SJSA1 (cell line): ENCODE data around the gene B4GAT1. TPM values are rescaled to one million over a fixed set of nuclear protein-coding genes. Genes with fewer than 3 reads are reported as not detected.
"Not testable (repeated sequence)": the region's sequence is repeated elsewhere in the genome, so short reads cannot be mapped to it uniquely, and the experiment has no call there.

Experiments
- DNase-seq, 2 experiments: peaks; one replicate each; pipeline ENCODE4 v3.0.0-alpha.2; 2015 to 2020; ENCODE audit warnings: low spot score in 2 of 2, low read depth in 1 of 2
- H3K27ac ChIP-seq: fragments of 250-450 bp; sonication (Bioruptor Pico); 2 replicates; pipeline ENCODE4 v1.5.1; 2020; ENCODE audit warnings: mild to moderate bottlenecking, moderate library complexity
- H3K27me3 ChIP-seq: fragments of 250-450 bp; sonication (Bioruptor Pico); replicated peaks from 2 replicates; pipeline ENCODE4 v1.5.1; 2020; ENCODE audit warnings: mild to moderate bottlenecking, moderate library complexity
- H3K36me3 ChIP-seq: fragments of 250-450 bp; sonication (Bioruptor Pico); 2 replicates; pipeline ENCODE4 v1.5.1; 2020; ENCODE audit warnings: mild to moderate bottlenecking
- H3K4me1 ChIP-seq: fragments of 250-450 bp; sonication (Bioruptor Pico); replicated peaks from 2 replicates; pipeline ENCODE4 v1.6.1; 2021; ENCODE audit warnings: mild to moderate bottlenecking
- H3K4me3 ChIP-seq: fragments of 250-450 bp; sonication (Bioruptor Pico); 2 replicates; pipeline ENCODE4 v1.5.1; 2020; ENCODE audit warnings: mild to moderate bottlenecking
- H3K9me3 ChIP-seq: fragments of 250-450 bp; sonication (Bioruptor Pico); replicated peaks from 2 replicates; pipeline ENCODE4 v1.5.1; 2020; ENCODE audit warnings: mild to moderate bottlenecking
- total RNA-seq: library from RNA; depleted of rRNA; stranded (reverse); fragments of >200 nt; shearing (Covaris generic); gene quantifications from 2 replicates; pipeline ENCODE4 v1.2.3, GENCODE V29; 2014; rRNA removed

The B4GAT1 gene
- total RNA-seq: 44.1 and 46.5 TPM in 2 replicates

- H3K36me3 ChIP-seq: peaks cover 15% of the 10 kb centered on the region
- H3K27me3 ChIP-seq: no peaks in the 10 kb centered on the region
- H3K27ac ChIP-seq: no peak within 1 kb of the TSS; the same call in 1 of the 2 replicates
- H3K4me3 ChIP-seq: peak within 1 kb of the TSS; percentile 76
- peak; percentile 98 to 99 for DNase-seq
- peaks cover 38% of the 10 kb centered on the region for H3K4me1 ChIP-seq
- no peaks in the 10 kb centered on the region; the same call in 1 of the 2 replicates for H3K9me3 ChIP-seq
Measured at GRCh38 chr11:66347425-66348276, at the start of gene B4GAT1. Gene B4GAT1, minus strand, starts transcription at chr11:66347629. Its CDS starts 84 bp downstream, at chr11:66347545.

- no peak overlapping the region for H3K4me3 ChIP-seq
- peaks cover 41% of the 10 kb centered on the region for H3K27me3 ChIP-seq
- no peak for DNase-seq
- no peak overlapping the region for H3K27ac ChIP-seq
- H3K4me1 ChIP-seq: no peaks in the 10 kb centered on the region
- no peaks in the 10 kb centered on the region for H3K9me3 ChIP-seq
- H3K36me3 ChIP-seq: no peaks in the 10 kb centered on the region
Measured at GRCh38 chr11:66393954-66394353, 46.5 kb upstream of the B4GAT1 start.

- Histone ChIP-seq H3K9me3 (no peaks in the 10 kb centered on the region), H3K27ac (no peak overlapping the region), H3K27me3 (peaks cover 36% of the 10 kb centered on the region), H3K4me3 (no peak overlapping the region), H3K36me3 (no peaks in the 10 kb centered on the region), H3K4me1 (peaks cover 2% of the 10 kb centered on the region)
- DNase-seq: no peak
Measured at GRCh38 chr11:66391322-66391721, 43.9 kb upstream of the B4GAT1 start.

GRCh38 chr11:66388780-66389386 lies 41.5 kb upstream of the B4GAT1 start:
- H3K4me3 ChIP-seq: no peak overlapping the region

GRCh38 chr11:66386171-66387069 lies 39.0 kb upstream of the B4GAT1 start:
- Histone ChIP-seq H3K27ac (no peak overlapping the region), H3K36me3 (no peaks in the 10 kb centered on the region), H3K4me3 (no peak overlapping the region), H3K9me3 (no peaks in the 10 kb centered on the region), H3K4me1 (peaks cover 5% of the 10 kb centered on the region), H3K27me3 (peaks cover 28% of the 10 kb centered on the region)
- peak; percentile 91 to 92 for DNase-seq

More at GRCh38 chr11:66388780-66389386, 41.5 kb upstream of the B4GAT1 start:
- peak; percentile 74 to 87 for DNase-seq
- Histone ChIP-seq H3K27ac (no peak overlapping the region), H3K4me1 (peaks cover 5% of the 10 kb centered on the region), H3K9me3 (no peaks in the 10 kb centered on the region), H3K27me3 (peaks cover 28% of the 10 kb centered on the region), H3K36me3 (no peaks in the 10 kb centered on the region)

GRCh38 chr11:66384316-66384715 lies 36.9 kb upstream of the B4GAT1 start:
- H3K36me3 ChIP-seq, H3K4me3 ChIP-seq, H3K4me1 ChIP-seq, DNase-seq, H3K9me3 ChIP-seq, H3K27ac ChIP-seq: not testable (repeated sequence)
- peaks cover 22% of the 10 kb centered on the region for H3K27me3 ChIP-seq

- H3K27ac ChIP-seq, H3K4me1 ChIP-seq, H3K4me3 ChIP-seq, H3K9me3 ChIP-seq, DNase-seq, H3K36me3 ChIP-seq: not testable (repeated sequence)
- H3K27me3 ChIP-seq: peaks cover 36% of the 10 kb centered on the region
Measured at GRCh38 chr11:66380264-66380663, 32.8 kb upstream of the B4GAT1 start.

GRCh38 chr11:66373690-66374287 lies 26.4 kb upstream of the B4GAT1 start:
- not testable (repeated sequence) for H3K36me3 ChIP-seq, DNase-seq, H3K9me3 ChIP-seq, H3K4me3 ChIP-seq, H3K27ac ChIP-seq
- peaks cover 76% of the 10 kb centered on the region for H3K27me3 ChIP-seq
- peaks cover 17% of the 10 kb centered on the region for H3K4me1 ChIP-seq

GRCh38 chr11:66373265-66373664 lies 25.8 kb upstream of the B4GAT1 start:
- H3K27ac ChIP-seq: no peak overlapping the region
- H3K4me1 ChIP-seq: peaks cover 17% of the 10 kb centered on the region
- H3K9me3 ChIP-seq: no peaks in the 10 kb centered on the region
- peaks cover 76% of the 10 kb centered on the region for H3K27me3 ChIP-seq
- no peaks in the 10 kb centered on the region for H3K36me3 ChIP-seq
- no peak overlapping the region for H3K4me3 ChIP-seq
- DNase-seq: no peak

GRCh38 chr11:66371627-66372415 lies 24.4 kb upstream of the B4GAT1 start, which contains the start of gene SLC29A2:
Gene SLC29A2, minus strand, starts transcription at chr11:66371760. Its CDS starts 169 bp downstream, at chr11:66371591.
- Histone ChIP-seq H3K36me3 (no peaks in the 10 kb centered on the region), H3K4me1 (peaks cover 17% of the 10 kb centered on the region)
- peak in 1 of 2 experiments; percentile 49 for DNase-seq

GRCh38 chr11:66369073-66369894 lies 21.9 kb upstream of the B4GAT1 start:
- Histone ChIP-seq H3K4me3 (no peak overlapping the region), H3K27me3 (peaks cover 69% of the 10 kb centered on the region), H3K9me3 (no peaks in the 10 kb centered on the region), H3K27ac (no peak overlapping the region), H3K36me3 (no peaks in the 10 kb centered on the region), H3K4me1 (peaks cover 17% of the 10 kb centered on the region)
- DNase-seq: no peak

More at GRCh38 chr11:66371627-66372415, 24.4 kb upstream of the B4GAT1 start, which contains the start of gene SLC29A2:
- Histone ChIP-seq H3K27me3 (peaks cover 75% of the 10 kb centered on the region), H3K27ac (no peak within 1 kb of the TSS), H3K4me3 (peak within 1 kb of the TSS; percentile 29), H3K9me3 (no peaks in the 10 kb centered on the region)

- Histone ChIP-seq H3K4me3 (no peak overlapping the region), H3K27me3 (peaks cover 61% of the 10 kb centered on the region), H3K27ac (no peak overlapping the region), H3K36me3 (no peaks in the 10 kb centered on the region), H3K9me3 (no peaks in the 10 kb centered on the region), H3K4me1 (peaks cover 17% of the 10 kb centered on the region)
- no peak for DNase-seq
Measured at GRCh38 chr11:66368484-66368883, 21.1 kb upstream of the B4GAT1 start.
